OCI-LY7 (cell line): ENCODE data around the gene TCERG1L.

Source experiments
- CTCF ChIP-seq: fragments of 200-600 bp; sonication (generic); conservative IDR thresholded peaks from 2 replicates; pipeline ENCODE4 v1.5.1; 2014; ENCODE audit warnings: mild to moderate bottlenecking, antibody characterized with exemption, low read length, moderate library complexity, mixed read lengths
- EZH2phosphoT487 ChIP-seq: fragments of 200-600 bp; sonication (generic); IDR thresholded peaks from 2 replicates; pipeline ENCODE4 v1.6.1; 2018; ENCODE audit warnings: low read depth, borderline replicate concordance, mild to moderate bottlenecking, mixed run types, antibody characterized with exemption, low read length, moderate library complexity, mixed read lengths

- TF ChIP-seq CTCF = no peak
- TF ChIP-seq EZH2phosphoT487 = no peak
These were observed 238.0 kb downstream of the TCERG1L start for GRCh38 chr10:131073469-131074035.
